GM23338 (cell line): ENCODE measurements around the gene CDH23. TPM values are rescaled to one million over a fixed set of nuclear protein-coding genes. Genes with fewer than 3 reads are reported as not detected.

Experiments
- ATAC-seq: fragments of 200-7000 bp; cut with Tn5 transposase; 3 replicates; pipeline ENCODE4 v1.9.1; 2020
- DNase-seq: peaks from one replicate; pipeline ENCODE4 v3.0.0-alpha.2; 2015; ENCODE audit warnings: low spot score
- H2AFZ ChIP-seq: fragments of 200-600 bp; sonication (generic); 2 replicates; pipeline ENCODE4 v1.8.0; 2016; ENCODE audit warnings: antibody characterized with exemption, mild to moderate bottlenecking, moderate library complexity
- H3F3A ChIP-seq: fragments of 200-600 bp; sonication (generic); replicated peaks from 2 replicates; pipeline ENCODE4 v1.8.0; 2017; ENCODE audit warnings: antibody characterized with exemption, mixed run types, low read depth
- H3K27ac ChIP-seq: fragments of 200-600 bp; sonication (generic); 2 replicates; pipeline ENCODE4 v1.6.1; 2016; ENCODE audit warnings: low read depth
- H3K27me3 ChIP-seq: fragments of 200-600 bp; sonication (generic); 2 replicates; pipeline ENCODE4 v1.8.0; 2016; ENCODE audit warnings: mild to moderate bottlenecking, mixed run types, moderate library complexity; ENCODE audit not compliant: insufficient read depth
- H3K36me3 ChIP-seq: fragments of 200-600 bp; sonication (generic); 2 replicates; pipeline ENCODE4 v1.8.0; 2016; ENCODE audit warnings: mild to moderate bottlenecking; ENCODE audit not compliant: insufficient read depth
- H3K4me1 ChIP-seq: fragments of 200-600 bp; sonication (generic); 2 replicates; pipeline ENCODE4 v1.8.0; 2016; ENCODE audit warnings: mild to moderate bottlenecking, moderate library complexity; ENCODE audit not compliant: insufficient read depth
- H3K4me2 ChIP-seq: fragments of 200-600 bp; sonication (generic); 2 replicates; pipeline ENCODE4 v1.7.1; 2017; ENCODE audit warnings: mixed run types
- H3K4me3 ChIP-seq: fragments of 200-600 bp; sonication (generic); 2 replicates; pipeline ENCODE4 v1.6.1; 2016; ENCODE audit warnings: mixed run types
- H3K79me2 ChIP-seq: fragments of 200-600 bp; sonication (generic); replicated peaks from 2 replicates; pipeline ENCODE4 v1.8.0; 2017; ENCODE audit warnings: mild to moderate bottlenecking; ENCODE audit not compliant: insufficient read depth
- H3K9me2 ChIP-seq: fragments of 200-600 bp; sonication (generic); 2 replicates; pipeline ENCODE4 v1.8.0; 2017; ENCODE audit not compliant: insufficient read depth
- H4K20me1 ChIP-seq: fragments of 200-600 bp; sonication (generic); replicated peaks from 2 replicates; pipeline ENCODE4 v1.8.0; 2017; ENCODE audit warnings: mild to moderate bottlenecking; ENCODE audit not compliant: insufficient read depth
- H3K27ac Mint-ChIP-seq: 2 replicates; pipeline ENCODE4 v1.8.0; 2020; ENCODE audit warnings: inconsistent platforms, mild to moderate bottlenecking, moderate library complexity, mixed read lengths
- H3K27me3 Mint-ChIP-seq: 3 replicates; pipeline ENCODE4 v1.8.0; 2022; ENCODE audit warnings: low read depth, mild to moderate bottlenecking, moderate library complexity, mixed read lengths, inconsistent platforms; ENCODE audit not compliant: insufficient read depth, poor library complexity
- H3K36me3 Mint-ChIP-seq: 3 replicates; pipeline ENCODE4 v1.8.0; 2021; ENCODE audit warnings: low read depth, mild to moderate bottlenecking, inconsistent platforms, moderate library complexity, mixed read lengths
- H3K4me1 Mint-ChIP-seq: 3 replicates; pipeline ENCODE4 v1.8.0; 2020; ENCODE audit warnings: mild to moderate bottlenecking, inconsistent platforms, mixed read lengths
- H3K4me3 Mint-ChIP-seq: 3 replicates; pipeline ENCODE4 v1.8.0; 2021; ENCODE audit warnings: moderate library complexity, mild to moderate bottlenecking, inconsistent platforms, mixed read lengths
- H3K9me3 Mint-ChIP-seq: 3 replicates; pipeline ENCODE4 v1.8.0; 2020; ENCODE audit warnings: moderate library complexity, mild to moderate bottlenecking, inconsistent platforms, mixed read lengths
- CREB1 ChIP-seq: fragments of 250-450 bp; sonication (Bioruptor Pico); IDR thresholded peaks from 2 replicates; pipeline ENCODE4 v1.5.0; 2020; ENCODE audit warnings: low read depth, mild to moderate bottlenecking, moderate library complexity
- EZH2 ChIP-seq: fragments of 200-600 bp; sonication (generic); IDR thresholded peaks from one replicate; pipeline ENCODE4 v1.8.0; 2017; ENCODE audit warnings: antibody characterized with exemption, mild to moderate bottlenecking, low read depth; ENCODE audit not compliant: unreplicated experiment
- EZH2phosphoT487 ChIP-seq: fragments of 200-600 bp; sonication (generic); IDR thresholded peaks from one replicate; pipeline ENCODE4 v1.8.1; 2018; ENCODE audit warnings: antibody characterized with exemption; ENCODE audit not compliant: unreplicated experiment
- JUNB ChIP-seq: IDR thresholded peaks from one replicate; pipeline ENCODE4 v1.6.1; 2016; ENCODE audit warnings: antibody characterized with exemption; ENCODE audit not compliant: unreplicated experiment
- NANOG ChIP-seq: IDR thresholded peaks from 2 replicates; pipeline ENCODE4 v1.6.1; 2016; ENCODE audit warnings: antibody characterized with exemption, borderline replicate concordance
- POLR2AphosphoS5 ChIP-seq: IDR thresholded peaks from 2 replicates; pipeline ENCODE4 v1.6.1; 2016; ENCODE audit warnings: antibody characterized with exemption, low read depth
- STAT1 ChIP-seq: IDR thresholded peaks from one replicate; pipeline ENCODE4 v1.6.1; 2016; ENCODE audit warnings: antibody characterized with exemption; ENCODE audit not compliant: unreplicated experiment
- ZNF114 ChIP-seq: fragments of 250-450 bp; sonication (Bioruptor Pico); IDR thresholded peaks from 2 replicates; pipeline ENCODE4 v1.5.0; 2020; ENCODE audit warnings: mild to moderate bottlenecking, moderate library complexity
- ZNF331 ChIP-seq: fragments of 250-450 bp; sonication (Bioruptor Pico); IDR thresholded peaks from 2 replicates; pipeline ENCODE4 v1.5.0; 2020; ENCODE audit warnings: low read depth, mild to moderate bottlenecking, moderate library complexity
- polyA plus RNA-seq: library from polyadenylated mRNA; unstranded; fragments of >200 nt; fragmentation: Nextera tagmentation; extraction: Ambion mirVana; gene quantifications from 2 replicates; pipeline ENCODE4 v1.2.1, GENCODE V29; 2016
- total RNA-seq: library from RNA; depleted of rRNA; stranded (reverse); fragments of >200 nt; shearing (Covaris generic); gene quantifications from 2 replicates; pipeline ENCODE4 v1.2.3, GENCODE V29; 2014
- TF ChIP-seq, protein P1 (sequence below): IDR thresholded peaks from one replicate; pipeline ENCODE4 v1.6.1; 2018; ENCODE audit warnings: antibody characterized with exemption; ENCODE audit not compliant: unreplicated experiment
- TF ChIP-seq, protein P2 (sequence below): fragments of 250-450 bp; sonication (Bioruptor Pico); IDR thresholded peaks from 2 replicates; pipeline ENCODE4 v1.5.0; 2020; ENCODE audit warnings: mild to moderate bottlenecking, moderate library complexity
- TF ChIP-seq, protein P3 (sequence below): IDR thresholded peaks from 2 replicates; pipeline ENCODE4 v1.6.1; 2016; ENCODE audit warnings: antibody characterized with exemption
- TF ChIP-seq, protein P4 (sequence below), 2 experiments: fragments of 200-600 bp in 1 of 2; sonication (generic) in 1 of 2; conservative IDR thresholded peaks; 2 replicates each; pipeline versions ENCODE4 v1.5.1 to v1.6.1; 2016 to 2017; ENCODE audit warnings: antibody characterized with exemption in 2 of 2, low read depth in 2 of 2, mild to moderate bottlenecking in 2 of 2, moderate library complexity in 1 of 2

The CDH23 gene
- total and polyA plus RNA-seq, 2 experiments from 2014 or later = 0.95 to 4.3 TPM

DNA sequence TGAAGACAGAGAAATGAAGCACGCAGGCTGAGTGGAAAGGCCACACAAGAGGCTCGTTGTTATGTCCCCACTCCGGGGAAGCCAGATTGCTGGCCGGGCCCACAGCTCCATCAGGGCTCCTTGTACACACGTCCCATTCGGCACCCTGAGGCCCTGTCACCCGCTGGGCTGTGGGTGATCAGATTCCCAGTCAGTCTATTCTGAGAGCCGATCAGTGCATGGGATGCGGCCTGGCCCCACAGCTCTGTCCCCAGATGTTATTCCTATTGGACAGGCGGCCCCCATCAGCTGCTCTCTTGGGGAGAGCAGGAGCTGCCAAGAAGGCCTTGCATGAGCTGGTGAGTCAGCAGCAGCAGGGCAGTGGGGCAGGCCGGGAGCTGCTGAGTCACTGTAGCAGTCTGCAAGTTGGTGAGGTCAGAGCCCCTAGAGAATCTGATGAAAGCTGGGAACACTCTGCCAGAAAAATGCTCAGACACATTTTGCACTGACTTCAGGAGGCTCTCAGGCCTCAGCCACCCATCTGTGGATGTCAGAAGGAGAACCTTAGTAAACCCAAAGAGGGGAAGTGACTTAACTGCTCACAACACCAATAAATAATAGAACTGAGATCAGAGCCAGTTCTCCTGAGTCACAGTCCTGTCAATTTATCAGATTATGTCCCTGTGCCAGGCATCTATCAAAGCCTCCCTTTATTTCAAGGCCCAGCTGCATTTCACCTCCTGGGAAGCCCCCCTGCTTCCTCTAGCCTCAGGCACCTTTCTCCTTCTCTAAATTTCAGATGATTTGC lies 463.7 kb downstream of the CDH23 start:
- H2AFZ ChIP-seq = peak overlapping the region; percentile 92
- H3K4me2 ChIP-seq = 0 out of 2 replicates have a peak overlapping the region, but pooled peaks have one; percentile 51
- peaks cover 14% of the 10 kb centered on the region for H3K4me1 Mint-ChIP-seq
- ATAC-seq (peak; percentile 95), DNase-seq (peak; percentile 76)
- no peaks in the 10 kb centered on the region; the same call in 2 of the 3 replicates for H3K9me3 Mint-ChIP-seq
- no peaks in the 10 kb centered on the region for H3F3A ChIP-seq
- H3K27ac Mint-ChIP-seq = peak overlapping the region; percentile 99
- no peak overlapping the region for H3K4me3 ChIP-seq
- no peak for TF ChIP-seq STAT1
- TF ChIP-seq CREB1 (CRISPR knock-in tag) = no peak
- no peak for TF ChIP-seq EZH2
- TF ChIP-seq, protein P1, sequence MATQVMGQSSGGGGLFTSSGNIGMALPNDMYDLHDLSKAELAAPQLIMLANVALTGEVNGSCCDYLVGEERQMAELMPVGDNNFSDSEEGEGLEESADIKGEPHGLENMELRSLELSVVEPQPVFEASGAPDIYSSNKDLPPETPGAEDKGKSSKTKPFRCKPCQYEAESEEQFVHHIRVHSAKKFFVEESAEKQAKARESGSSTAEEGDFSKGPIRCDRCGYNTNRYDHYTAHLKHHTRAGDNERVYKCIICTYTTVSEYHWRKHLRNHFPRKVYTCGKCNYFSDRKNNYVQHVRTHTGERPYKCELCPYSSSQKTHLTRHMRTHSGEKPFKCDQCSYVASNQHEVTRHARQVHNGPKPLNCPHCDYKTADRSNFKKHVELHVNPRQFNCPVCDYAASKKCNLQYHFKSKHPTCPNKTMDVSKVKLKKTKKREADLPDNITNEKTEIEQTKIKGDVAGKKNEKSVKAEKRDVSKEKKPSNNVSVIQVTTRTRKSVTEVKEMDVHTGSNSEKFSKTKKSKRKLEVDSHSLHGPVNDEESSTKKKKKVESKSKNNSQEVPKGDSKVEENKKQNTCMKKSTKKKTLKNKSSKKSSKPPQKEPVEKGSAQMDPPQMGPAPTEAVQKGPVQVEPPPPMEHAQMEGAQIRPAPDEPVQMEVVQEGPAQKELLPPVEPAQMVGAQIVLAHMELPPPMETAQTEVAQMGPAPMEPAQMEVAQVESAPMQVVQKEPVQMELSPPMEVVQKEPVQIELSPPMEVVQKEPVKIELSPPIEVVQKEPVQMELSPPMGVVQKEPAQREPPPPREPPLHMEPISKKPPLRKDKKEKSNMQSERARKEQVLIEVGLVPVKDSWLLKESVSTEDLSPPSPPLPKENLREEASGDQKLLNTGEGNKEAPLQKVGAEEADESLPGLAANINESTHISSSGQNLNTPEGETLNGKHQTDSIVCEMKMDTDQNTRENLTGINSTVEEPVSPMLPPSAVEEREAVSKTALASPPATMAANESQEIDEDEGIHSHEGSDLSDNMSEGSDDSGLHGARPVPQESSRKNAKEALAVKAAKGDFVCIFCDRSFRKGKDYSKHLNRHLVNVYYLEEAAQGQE = no peak
- no peak for TF ChIP-seq ZNF331 (CRISPR knock-in tag)
- no peak for TF ChIP-seq ZNF114 (CRISPR knock-in tag)
- TF ChIP-seq, protein P2, sequence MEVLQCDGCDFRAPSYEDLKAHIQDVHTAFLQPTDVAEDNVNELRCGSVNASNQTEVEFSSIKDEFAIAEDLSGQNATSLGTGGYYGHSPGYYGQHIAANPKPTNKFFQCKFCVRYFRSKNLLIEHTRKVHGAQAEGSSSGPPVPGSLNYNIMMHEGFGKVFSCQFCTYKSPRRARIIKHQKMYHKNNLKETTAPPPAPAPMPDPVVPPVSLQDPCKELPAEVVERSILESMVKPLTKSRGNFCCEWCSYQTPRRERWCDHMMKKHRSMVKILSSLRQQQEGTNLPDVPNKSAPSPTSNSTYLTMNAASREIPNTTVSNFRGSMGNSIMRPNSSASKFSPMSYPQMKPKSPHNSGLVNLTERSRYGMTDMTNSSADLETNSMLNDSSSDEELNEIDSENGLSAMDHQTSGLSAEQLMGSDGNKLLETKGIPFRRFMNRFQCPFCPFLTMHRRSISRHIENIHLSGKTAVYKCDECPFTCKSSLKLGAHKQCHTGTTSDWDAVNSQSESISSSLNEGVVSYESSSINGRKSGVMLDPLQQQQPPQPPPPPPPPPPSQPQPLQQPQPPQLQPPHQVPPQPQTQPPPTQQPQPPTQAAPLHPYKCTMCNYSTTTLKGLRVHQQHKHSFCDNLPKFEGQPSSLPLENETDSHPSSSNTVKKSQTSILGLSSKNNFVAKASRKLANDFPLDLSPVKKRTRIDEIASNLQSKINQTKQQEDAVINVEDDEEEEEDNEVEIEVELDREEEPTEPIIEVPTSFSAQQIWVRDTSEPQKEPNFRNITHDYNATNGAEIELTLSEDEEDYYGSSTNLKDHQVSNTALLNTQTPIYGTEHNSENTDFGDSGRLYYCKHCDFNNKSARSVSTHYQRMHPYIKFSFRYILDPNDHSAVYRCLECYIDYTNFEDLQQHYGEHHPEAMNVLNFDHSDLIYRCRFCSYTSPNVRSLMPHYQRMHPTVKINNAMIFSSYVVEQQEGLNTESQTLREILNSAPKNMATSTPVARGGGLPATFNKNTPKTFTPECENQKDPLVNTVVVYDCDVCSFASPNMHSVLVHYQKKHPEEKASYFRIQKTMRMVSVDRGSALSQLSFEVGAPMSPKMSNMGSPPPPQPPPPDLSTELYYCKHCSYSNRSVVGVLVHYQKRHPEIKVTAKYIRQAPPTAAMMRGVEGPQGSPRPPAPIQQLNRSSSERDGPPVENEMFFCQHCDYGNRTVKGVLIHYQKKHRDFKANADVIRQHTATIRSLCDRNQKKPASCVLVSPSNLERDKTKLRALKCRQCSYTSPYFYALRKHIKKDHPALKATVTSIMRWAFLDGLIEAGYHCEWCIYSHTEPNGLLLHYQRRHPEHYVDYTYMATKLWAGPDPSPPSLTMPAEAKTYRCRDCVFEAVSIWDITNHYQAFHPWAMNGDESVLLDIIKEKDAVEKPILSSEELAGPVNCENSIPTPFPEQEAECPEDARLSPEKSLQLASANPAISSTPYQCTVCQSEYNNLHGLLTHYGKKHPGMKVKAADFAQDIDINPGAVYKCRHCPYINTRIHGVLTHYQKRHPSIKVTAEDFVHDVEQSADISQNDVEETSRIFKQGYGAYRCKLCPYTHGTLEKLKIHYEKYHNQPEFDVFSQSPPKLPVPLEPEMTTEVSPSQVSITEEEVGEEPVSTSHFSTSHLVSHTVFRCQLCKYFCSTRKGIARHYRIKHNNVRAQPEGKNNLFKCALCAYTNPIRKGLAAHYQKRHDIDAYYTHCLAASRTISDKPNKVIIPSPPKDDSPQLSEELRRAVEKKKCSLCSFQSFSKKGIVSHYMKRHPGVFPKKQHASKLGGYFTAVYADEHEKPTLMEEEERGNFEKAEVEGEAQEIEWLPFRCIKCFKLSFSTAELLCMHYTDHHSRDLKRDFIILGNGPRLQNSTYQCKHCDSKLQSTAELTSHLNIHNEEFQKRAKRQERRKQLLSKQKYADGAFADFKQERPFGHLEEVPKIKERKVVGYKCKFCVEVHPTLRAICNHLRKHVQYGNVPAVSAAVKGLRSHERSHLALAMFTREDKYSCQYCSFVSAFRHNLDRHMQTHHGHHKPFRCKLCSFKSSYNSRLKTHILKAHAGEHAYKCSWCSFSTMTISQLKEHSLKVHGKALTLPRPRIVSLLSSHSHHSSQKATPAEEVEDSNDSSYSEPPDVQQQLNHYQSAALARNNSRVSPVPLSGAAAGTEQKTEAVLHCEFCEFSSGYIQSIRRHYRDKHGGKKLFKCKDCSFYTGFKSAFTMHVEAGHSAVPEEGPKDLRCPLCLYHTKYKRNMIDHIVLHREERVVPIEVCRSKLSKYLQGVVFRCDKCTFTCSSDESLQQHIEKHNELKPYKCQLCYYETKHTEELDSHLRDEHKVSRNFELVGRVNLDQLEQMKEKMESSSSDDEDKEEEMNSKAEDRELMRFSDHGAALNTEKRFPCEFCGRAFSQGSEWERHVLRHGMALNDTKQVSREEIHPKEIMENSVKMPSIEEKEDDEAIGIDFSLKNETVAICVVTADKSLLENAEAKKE (CRISPR knock-in tag) = no peak
- TF ChIP-seq, protein P3, sequence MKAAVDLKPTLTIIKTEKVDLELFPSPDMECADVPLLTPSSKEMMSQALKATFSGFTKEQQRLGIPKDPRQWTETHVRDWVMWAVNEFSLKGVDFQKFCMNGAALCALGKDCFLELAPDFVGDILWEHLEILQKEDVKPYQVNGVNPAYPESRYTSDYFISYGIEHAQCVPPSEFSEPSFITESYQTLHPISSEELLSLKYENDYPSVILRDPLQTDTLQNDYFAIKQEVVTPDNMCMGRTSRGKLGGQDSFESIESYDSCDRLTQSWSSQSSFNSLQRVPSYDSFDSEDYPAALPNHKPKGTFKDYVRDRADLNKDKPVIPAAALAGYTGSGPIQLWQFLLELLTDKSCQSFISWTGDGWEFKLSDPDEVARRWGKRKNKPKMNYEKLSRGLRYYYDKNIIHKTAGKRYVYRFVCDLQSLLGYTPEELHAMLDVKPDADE = no peak
- no peak for TF ChIP-seq JUNB
- TF ChIP-seq, protein P4, sequence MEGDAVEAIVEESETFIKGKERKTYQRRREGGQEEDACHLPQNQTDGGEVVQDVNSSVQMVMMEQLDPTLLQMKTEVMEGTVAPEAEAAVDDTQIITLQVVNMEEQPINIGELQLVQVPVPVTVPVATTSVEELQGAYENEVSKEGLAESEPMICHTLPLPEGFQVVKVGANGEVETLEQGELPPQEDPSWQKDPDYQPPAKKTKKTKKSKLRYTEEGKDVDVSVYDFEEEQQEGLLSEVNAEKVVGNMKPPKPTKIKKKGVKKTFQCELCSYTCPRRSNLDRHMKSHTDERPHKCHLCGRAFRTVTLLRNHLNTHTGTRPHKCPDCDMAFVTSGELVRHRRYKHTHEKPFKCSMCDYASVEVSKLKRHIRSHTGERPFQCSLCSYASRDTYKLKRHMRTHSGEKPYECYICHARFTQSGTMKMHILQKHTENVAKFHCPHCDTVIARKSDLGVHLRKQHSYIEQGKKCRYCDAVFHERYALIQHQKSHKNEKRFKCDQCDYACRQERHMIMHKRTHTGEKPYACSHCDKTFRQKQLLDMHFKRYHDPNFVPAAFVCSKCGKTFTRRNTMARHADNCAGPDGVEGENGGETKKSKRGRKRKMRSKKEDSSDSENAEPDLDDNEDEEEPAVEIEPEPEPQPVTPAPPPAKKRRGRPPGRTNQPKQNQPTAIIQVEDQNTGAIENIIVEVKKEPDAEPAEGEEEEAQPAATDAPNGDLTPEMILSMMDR (conservative IDR thresholded peaks at IDR 0.05; ENCODE audit: low read depth in 2 of 2) = no peak
- TF ChIP-seq EZH2phosphoT487 = no peak
- no peak for TF ChIP-seq NANOG
- TF ChIP-seq POLR2AphosphoS5 = no peak
- no peaks in the 10 kb centered on the region for H3K9me2 ChIP-seq
- no peaks in the 10 kb centered on the region for H3K79me2 ChIP-seq
- no peaks in the 10 kb centered on the region for H3K27me3 ChIP-seq
- H3K4me3 Mint-ChIP-seq = no peak overlapping the region
- H3K27ac ChIP-seq = peak overlapping the region; percentile 52; the same call in 1 of the 2 replicates
- H4K20me1 ChIP-seq = no peaks in the 10 kb centered on the region
- peaks cover 4% of the 10 kb centered on the region for H3K27me3 Mint-ChIP-seq
- no peaks in the 10 kb centered on the region for H3K36me3 ChIP-seq
- H3K36me3 Mint-ChIP-seq = no peaks in the 10 kb centered on the region
- no peaks in the 10 kb centered on the region for H3K4me1 ChIP-seq
